Inferior parietal cortex (tissue), 1 donor: ENCODE measurements around the gene PCTP.

Experiments
- DNase-seq: peaks from one replicate; pipeline ENCODE4 v3.0.0-alpha.2; 2016; ENCODE audit errors: extremely low spot score

PCTP gene

DNA sequence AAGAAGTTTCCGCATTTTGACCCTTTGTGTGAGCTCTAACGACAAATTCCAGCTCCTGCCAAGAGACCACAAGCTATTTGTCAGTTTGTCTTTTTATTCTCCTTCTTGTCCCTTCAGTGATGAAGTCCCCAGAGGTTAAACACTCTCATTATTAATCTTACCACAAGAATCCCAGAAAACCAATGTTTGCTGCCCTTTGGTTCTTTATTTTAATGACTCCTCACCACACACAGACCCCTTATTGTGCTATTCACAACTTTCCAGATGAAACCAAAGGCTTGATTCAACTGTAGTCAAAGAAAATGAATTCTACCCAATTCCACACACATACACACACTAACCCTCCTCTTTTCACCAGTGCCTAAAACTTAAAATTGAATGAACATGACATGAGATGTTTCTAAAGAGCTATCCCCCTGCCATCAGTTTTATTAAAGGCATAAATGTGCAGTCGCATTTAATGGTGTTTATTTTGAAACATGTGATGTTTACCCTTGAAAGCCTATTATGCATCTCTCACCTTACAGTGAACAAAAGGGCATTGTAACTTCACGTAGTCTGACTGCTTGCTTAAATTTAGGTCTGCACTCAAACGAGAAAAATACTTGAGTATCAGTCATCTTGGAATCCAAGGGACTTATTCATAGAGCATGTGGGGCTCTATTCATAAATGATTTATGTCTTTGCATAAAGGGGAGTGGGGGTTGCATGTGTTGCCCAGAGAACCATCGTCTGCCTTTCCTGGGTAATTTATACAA is 44.1 kb downstream of the PCTP start:
- DNase-seq: no peak

DNA sequence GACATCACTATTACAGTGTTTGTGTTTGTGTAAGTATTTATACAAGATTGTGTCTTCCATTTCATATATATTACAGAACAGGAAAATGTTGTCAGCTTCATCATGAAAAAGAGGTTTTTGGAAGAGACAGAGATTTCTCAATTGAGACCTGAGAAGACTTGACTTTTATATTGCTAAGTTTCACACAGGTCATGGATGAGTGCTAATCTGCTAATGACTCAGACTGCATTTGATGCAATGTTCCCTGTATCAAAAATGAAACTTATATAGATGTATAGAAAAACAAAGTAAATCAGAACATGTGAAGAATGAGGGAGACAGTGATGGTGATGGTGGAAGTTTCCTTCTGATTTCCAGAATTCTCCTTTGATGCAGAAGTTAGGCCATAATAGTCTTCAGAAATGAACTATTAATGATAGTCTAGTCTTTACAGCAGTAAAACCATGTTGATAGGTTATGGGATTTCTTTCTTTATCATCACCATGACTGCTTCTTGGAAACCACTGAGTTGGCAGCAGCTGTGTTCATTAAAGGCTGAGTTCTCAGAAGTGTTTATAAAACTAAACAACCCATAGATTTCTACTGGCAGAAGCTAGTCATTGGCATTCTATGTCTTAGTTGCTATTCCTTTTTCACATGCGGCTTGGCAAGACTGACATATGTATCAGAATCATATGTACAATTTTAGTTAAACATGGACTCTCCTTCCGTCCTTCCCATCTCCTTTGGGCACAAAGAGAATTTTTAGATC is 56.1 kb downstream of the PCTP start:
- no peak for DNase-seq

DNA sequence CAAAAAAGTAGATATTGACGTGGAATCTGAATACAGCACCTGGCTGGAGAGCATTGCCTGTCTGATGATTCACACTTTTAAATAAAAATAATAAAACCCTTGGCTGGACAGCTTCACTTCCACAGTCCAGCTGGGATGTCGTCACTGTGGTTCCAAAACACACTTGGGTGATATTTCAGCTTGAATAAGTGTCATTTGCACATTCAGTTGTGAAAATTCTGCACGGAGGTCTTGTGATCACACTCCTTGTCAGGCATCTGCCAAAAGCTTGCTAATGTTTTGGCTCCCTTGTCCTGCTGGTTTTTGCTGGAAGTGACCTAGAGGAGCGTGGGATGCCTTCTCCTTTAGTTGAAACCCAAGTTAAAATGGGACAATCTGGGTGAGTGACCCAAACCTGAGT is 60.7 kb downstream of the PCTP start:
- DNase-seq: no peak

DNA sequence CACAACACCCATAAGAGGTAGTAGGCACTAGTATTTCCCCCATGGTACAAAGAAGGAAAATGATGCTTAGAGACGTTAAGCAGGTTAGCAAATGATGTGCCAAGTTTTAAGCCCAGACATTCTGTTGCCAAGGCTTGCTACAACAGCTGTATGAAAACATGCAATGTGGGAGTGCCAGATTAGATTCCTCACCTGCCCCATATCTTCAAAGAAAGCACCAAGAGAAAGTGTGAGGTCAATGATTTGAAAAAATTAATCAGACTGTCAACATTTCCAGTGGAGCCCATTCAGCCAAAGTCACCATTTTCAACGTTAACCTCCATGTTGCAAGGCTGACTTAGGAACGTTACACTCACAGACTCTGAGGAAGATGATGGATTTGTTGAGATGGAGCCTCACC is 61.5 kb downstream of the PCTP start:
- DNase-seq: no peak

DNA sequence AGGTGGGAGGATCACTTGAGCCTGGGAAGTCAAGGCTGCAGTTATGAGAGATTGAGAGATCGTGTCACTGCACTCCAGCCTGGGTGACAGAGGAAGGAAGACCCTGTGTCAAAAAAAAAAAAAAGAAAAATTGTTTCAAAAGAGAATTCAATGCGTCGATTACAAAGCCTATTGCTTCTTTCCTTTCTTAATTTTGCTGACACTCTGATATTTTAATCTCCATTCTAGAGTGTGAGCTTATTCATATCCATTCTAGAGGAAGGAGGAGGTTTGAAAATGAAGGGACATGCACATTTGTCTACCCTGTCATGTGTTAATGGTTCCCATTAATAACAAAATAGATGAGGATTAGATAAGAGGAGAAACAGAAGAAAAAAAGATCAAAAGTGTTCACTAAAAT is 63.1 kb downstream of the PCTP start:
- DNase-seq: no peak

DNA sequence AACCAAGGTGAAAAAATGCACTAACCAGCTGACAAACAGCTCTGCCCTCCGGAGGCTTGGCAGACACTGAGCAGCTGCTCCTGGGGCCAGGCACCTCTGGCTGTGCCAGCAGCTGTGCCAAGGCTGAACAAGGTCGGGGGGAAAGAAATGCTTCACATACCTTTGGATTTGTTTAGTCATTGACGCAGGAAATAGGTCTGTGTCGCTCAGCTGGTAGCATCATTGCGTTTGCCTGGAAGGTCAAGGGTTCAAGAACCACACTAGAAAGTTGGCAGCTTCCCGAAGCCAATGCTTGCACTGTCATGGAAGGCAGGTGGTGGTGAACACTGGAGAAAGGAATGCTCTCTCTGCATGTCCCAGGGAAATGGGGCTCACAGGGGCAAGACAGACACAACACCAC is 63.5 kb downstream of the PCTP start:
- DNase-seq: no peak

DNA sequence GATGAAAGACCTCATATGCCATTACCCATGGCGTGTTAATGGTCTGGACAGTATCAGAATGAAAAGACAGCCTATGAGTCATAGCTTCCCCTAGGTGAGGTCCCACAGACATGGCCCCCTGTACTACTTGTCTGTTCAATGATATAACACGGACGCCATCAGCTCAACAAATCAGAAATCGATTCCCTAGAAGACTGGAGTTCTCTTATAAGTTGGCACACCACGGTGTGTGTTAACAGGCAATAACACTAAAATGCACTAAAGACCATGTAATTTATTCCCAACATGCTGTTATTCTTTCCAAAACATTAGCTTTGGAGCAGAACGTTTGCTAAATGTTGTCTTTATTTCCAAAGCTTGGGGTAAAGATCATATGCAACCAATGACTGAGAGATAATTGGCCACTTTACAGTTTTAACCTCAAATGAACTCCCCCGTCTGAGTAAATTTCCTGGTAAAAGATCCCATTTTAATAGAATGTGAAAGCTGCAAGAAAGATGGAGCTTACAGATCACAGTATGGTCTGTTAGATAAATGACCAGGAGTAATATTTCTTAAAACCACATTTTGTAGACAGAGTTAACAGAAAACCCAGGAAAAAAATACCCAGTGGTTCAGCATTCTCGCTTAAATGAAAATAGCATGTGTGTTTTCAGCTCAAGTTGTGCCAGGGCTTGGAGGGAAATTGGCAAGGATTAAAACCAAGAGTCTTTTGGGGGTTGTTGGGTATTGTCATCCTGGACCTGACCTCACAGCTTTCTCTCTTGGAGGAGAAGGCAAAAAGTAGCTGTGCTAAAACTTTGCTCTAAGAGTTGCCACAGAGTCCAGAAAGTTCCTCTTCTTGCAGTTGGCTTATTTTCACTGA is 65.9 kb downstream of the PCTP start:
- DNase-seq: no peak

DNA sequence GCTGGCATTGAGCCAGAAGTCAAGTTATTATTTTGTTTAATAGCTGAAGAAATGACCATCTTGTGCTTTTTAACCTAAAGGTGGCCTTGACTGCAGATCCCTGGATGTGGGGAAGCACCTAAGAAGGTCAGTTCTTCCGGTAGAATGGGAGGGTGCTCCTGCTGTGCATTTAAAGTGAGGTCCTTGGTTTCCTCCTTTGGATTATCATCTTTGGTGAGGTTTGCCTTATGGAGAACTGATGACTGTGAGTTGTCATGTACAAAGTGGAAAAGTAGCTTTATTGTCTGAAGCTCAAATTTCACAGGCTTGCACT is 66.5 kb downstream of the PCTP start:
- no peak for DNase-seq

DNA sequence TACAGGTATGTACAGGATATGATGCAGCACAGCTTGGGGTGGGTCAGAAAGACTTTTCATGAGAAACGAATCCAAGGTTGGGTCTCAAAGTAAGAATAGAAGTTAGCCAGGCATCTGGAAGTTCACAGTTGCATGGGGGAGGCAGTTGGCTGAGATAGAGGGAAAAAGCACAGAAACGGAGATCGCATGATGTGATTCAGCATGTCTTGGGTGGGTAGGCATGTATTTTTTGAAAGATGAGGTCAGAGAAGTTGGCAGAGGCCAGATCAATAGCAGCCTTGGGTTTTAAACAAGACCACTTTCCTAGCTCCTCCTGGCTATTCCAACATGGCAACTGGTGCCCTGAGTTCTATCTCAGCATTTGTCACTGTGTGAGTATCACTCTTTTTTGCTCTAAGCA is 67.2 kb downstream of the PCTP start:
- no peak for DNase-seq

DNA sequence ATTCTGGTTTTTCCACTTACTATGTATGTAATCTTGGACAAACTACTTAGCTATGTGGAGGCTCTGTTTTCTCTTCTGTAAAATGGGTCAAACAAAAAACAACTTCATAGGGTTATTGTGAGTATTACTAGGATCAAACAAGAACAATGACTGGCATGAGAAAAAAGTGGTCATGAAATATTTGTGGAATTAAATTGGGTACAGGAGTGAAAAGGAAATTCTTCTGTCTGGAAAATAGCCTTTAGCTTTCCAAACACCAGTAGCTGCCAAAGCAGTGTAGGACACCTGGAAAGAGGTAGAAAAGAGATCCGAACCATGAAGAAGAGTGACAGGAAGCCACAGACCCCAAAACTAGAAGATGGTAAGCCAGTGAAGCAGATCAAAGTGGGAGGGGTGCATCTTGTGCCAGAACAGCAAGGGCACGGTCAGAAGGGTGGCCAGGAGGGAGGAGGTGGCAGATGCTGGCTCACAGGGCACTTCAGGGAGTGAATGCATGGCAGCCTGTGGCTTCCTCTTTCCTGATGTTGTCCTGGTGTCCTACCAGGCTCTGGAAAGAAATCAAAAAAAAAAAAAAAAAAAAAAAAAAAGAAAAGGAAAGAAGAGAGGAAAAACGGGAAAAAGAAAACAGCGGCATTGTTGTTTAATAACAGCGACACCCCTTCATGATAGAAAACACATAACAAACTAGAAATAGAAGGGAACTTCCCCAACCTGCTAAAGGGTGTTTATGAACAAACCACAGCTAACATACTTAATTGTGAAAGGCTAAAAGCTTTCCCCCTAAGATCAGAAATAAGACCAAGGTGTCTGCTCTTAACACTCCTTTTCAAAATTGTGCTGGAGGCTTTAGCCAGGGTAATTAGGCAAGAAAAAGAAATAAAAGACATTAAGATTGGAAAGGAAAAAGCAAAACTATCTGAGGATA is 67.9 kb downstream of the PCTP start:
- no peak for DNase-seq

DNA sequence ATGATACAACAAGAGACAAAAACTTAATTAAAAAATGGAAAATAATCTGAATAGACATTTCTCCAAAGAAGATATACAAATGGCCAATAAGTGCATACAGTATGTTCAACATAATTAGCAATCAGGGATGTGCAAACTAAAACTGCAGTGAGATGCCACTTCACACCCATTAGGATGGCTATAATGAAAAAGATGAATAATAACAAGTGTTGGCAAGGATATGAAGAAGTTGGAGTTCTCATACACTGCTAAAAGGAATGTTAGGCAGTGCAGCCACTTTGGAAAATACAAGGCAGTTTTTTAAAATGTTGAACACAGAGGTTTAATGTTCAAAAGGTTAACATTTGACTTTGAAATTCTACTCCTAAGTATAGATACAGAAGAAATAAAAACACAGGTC is 69.8 kb downstream of the PCTP start:
- no peak for DNase-seq

DNA sequence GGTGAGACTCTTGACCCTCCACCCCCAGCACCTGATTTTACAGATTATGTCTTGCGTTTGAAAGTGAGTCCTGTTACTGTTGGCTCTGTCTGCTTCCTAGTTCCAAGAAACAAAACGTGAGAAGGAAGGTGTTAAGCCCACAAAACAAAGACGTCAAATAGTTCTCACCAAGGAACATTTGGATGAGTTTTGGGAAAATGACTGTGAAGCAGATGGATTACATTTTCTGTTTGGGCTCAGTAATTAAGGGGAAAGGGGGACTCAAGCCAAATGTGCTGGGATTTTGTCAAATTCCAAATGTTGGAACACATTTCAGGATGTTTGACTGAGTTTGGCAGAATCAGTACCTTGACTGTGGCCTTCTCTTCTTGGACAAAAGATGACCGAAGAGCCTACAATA is 71.2 kb downstream of the PCTP start:
- no peak for DNase-seq

DNA sequence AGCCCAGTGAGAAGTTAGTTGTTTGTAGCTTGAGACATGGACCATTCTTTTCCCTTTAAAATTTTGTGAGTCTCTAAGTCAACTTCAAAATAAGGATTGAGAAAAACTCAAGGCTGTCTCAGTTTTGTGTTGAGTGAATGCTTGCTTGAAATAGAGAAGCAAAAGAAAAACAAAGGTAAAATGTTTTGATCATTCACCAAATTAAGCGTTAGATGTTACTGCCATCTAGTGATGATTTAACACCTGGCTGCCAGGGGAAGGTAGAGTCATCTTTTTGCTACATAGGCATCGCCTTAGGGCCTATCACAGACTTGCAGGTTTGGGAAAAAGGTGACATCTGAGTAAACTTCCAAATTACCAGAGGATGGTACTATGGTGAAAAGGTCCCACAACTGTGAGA is 74.4 kb downstream of the PCTP start:
- no peak for DNase-seq
